PC-9 (cell line): ENCODE results near the gene CDYL2. TPM values are rescaled to one million over a fixed set of nuclear protein-coding genes. Genes with fewer than 3 reads are reported as not detected.

ENCODE experiments used
- BruUV-seq: library from RNA; stranded (reverse); fragments of 400-500 nt; replicated peaks from 2 replicates; lab custom pipeline; 2021; lab: Mats Ljungman, UMichigan
- CTCF ChIA-PET: fragments of 300-600 bp; sonication (Branson Sonifier 250); formaldehyde crosslinking; loops from one replicate; lab custom pipeline; 2022; ENCODE audit warnings: antibody characterized with exemption; lab: Charles Lee
- POLR2A ChIA-PET: fragments of 300-600 bp; sonication (Branson Sonifier 250); formaldehyde crosslinking; loops from one replicate; lab custom pipeline; 2022; ENCODE audit warnings: antibody characterized with exemption; ENCODE audit not compliant: unreplicated experiment; lab: Charles Lee
- DNase-seq, 2 experiments: peaks; one replicate each; pipeline versions ENCODE4 v3.0.0 to v3.0.0-alpha.2; 2015 to 2022; ENCODE audit warnings: mixed read lengths in 1 of 2
- H2AFZ ChIP-seq: fragments of 200-600 bp; sonication (generic); 2 replicates; pipeline ENCODE4 v1.8.1; 2017; ENCODE audit warnings: antibody characterized with exemption
- H3F3A ChIP-seq: fragments of 200-600 bp; sonication (generic); 2 replicates; pipeline ENCODE4 v1.8.1; 2017; ENCODE audit warnings: antibody characterized with exemption, mild to moderate bottlenecking, low read depth; ENCODE audit not compliant: insufficient read depth
- H3K27ac ChIP-seq: fragments of 200-600 bp; sonication (generic); 2 replicates; pipeline ENCODE4 v1.6.1; 2016; ENCODE audit warnings: mixed run types
- H3K27me3 ChIP-seq: fragments of 200-600 bp; sonication (generic); 2 replicates; pipeline ENCODE4 v1.6.1; 2016; ENCODE audit warnings: low read depth, mixed run types; ENCODE audit not compliant: insufficient read depth
- H3K36me3 ChIP-seq: fragments of 200-600 bp; sonication (generic); 2 replicates; pipeline ENCODE4 v1.6.1; 2016; ENCODE audit warnings: low read depth, mixed run types
- H3K4me1 ChIP-seq: fragments of 200-600 bp; sonication (generic); replicated peaks from 2 replicates; pipeline ENCODE4 v1.6.1; 2016; ENCODE audit warnings: mixed run types; ENCODE audit not compliant: insufficient read depth
- H3K4me2 ChIP-seq: fragments of 200-600 bp; sonication (generic); 2 replicates; pipeline ENCODE4 v1.6.1; 2017; ENCODE audit warnings: mixed run types
- H3K4me3 ChIP-seq: fragments of 200-600 bp; sonication (generic); 2 replicates; pipeline ENCODE4 v1.6.1; 2016; ENCODE audit warnings: mixed run types
- H3K79me2 ChIP-seq: fragments of 200-600 bp; sonication (generic); 2 replicates; pipeline ENCODE4 v1.6.1; 2017; ENCODE audit warnings: low read depth, mixed run types
- H3K9me2 ChIP-seq: fragments of 200-600 bp; sonication (generic); 2 replicates; pipeline ENCODE4 v1.8.1; 2017; ENCODE audit warnings: mild to moderate bottlenecking; ENCODE audit not compliant: insufficient read depth
- H3K9me3 ChIP-seq: fragments of 200-600 bp; sonication (generic); 2 replicates; pipeline ENCODE4 v1.8.1; 2016; ENCODE audit warnings: low read depth; ENCODE audit not compliant: insufficient read depth
- H4K20me1 ChIP-seq: fragments of 200-600 bp; sonication (generic); 2 replicates; pipeline ENCODE4 v1.8.1; 2017; ENCODE audit not compliant: insufficient read depth
- EZH2 ChIP-seq: fragments of 200-600 bp; sonication (generic); IDR thresholded peaks from 2 replicates; pipeline ENCODE4 v1.8.0; 2017; ENCODE audit warnings: antibody characterized with exemption, low read depth
- intact Hi-C: fragments of 100-400 bp; cut with micrococcal nuclease; formaldehyde crosslinking; loops from one replicate; pipeline ENCODE4 v1.10.0; 2022; ENCODE audit not compliant: unreplicated experiment
- total RNA-seq: library from RNA; stranded (reverse); gene quantifications from 2 replicates; pipeline ENCODE4 v1.2.3, GENCODE V29; 2021
- TF ChIP-seq, protein P1 (sequence below): fragments of 200-600 bp; sonication (generic); conservative IDR thresholded peaks from 2 replicates; pipeline ENCODE4 v1.6.1; 2017; ENCODE audit warnings: mixed run types, antibody characterized with exemption, mild to moderate bottlenecking, moderate library complexity

Gene CDYL2
- total RNA-seq, 1 experiment from 2014 or later, result 3.3 TPM

DNA sequence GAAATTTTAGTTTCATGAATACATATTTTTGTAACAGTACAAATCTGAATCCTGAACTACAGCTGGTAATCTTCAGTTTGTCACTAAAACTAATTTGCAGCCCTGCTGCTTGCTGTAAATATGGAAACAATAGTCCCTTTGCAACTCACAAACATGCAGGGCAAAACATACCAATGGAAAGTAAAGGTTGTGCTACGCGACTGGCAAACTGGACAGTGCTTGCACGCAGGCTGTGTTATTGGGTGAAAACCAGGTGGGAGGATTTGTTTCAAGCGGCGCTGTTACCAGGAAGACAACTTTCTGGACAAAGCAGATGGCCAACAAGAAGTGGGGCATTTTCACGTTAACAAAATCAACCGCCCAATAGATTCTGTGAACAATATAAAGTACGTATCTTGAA lies 93.5 kb downstream of the CDYL2 start:
- ChIA-PET POLR2A (no interaction called here), CTCF (no interaction called here)
- Histone ChIP-seq H4K20me1 (no peaks in the 10 kb centered on the region), H2AFZ (no peak overlapping the region; the same call in 1 of the 2 replicates), H3K4me1 (no peaks in the 10 kb centered on the region), H3K27ac (no peak overlapping the region), H3F3A (no peaks in the 10 kb centered on the region), H3K4me3 (no peak overlapping the region), H3K9me2 (no peaks in the 10 kb centered on the region), H3K27me3 (no peaks in the 10 kb centered on the region), H3K36me3 (no peaks in the 10 kb centered on the region), H3K9me3 (no peaks in the 10 kb centered on the region), H3K79me2 (no peaks in the 10 kb centered on the region), H3K4me2 (no peak overlapping the region)
- TF ChIP-seq EZH2, result no peak
- TF ChIP-seq, protein P1, sequence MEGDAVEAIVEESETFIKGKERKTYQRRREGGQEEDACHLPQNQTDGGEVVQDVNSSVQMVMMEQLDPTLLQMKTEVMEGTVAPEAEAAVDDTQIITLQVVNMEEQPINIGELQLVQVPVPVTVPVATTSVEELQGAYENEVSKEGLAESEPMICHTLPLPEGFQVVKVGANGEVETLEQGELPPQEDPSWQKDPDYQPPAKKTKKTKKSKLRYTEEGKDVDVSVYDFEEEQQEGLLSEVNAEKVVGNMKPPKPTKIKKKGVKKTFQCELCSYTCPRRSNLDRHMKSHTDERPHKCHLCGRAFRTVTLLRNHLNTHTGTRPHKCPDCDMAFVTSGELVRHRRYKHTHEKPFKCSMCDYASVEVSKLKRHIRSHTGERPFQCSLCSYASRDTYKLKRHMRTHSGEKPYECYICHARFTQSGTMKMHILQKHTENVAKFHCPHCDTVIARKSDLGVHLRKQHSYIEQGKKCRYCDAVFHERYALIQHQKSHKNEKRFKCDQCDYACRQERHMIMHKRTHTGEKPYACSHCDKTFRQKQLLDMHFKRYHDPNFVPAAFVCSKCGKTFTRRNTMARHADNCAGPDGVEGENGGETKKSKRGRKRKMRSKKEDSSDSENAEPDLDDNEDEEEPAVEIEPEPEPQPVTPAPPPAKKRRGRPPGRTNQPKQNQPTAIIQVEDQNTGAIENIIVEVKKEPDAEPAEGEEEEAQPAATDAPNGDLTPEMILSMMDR, result no peak
- BruUV-seq, result no TSS peak
- intact Hi-C loops, result no loop called here
- DNase-seq, result no peak

DNA sequence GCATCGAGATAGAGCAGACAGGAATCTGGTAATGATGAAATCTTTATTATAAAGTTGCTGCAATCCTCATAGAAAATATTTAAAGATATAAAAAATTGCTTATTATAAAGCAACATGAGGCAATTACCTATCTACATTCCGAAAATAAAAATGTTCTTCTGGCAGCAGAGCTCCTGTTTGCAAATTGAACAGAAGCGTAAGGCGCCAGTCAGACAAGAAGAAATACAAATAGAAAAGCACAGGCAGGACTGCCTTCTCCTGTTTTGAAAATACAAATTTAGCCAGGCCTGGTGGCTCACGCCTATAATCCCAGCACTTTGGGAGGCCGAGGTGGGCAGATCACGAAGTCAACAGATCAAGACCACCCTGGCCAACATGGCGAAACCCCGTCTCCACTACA lies 95.6 kb downstream of the CDYL2 start:
- intact Hi-C loops, result loop anchor here (2.0 kb wide), 1 partner anchor 76 kb away; no protein-coding TSS in a partner anchor
- Histone ChIP-seq H3K9me3 (no peaks in the 10 kb centered on the region), H3K27ac (no peak overlapping the region), H3K4me3 (no peak overlapping the region), H3K27me3 (no peaks in the 10 kb centered on the region), H3F3A (no peaks in the 10 kb centered on the region), H3K9me2 (no peaks in the 10 kb centered on the region), H3K36me3 (no peaks in the 10 kb centered on the region), H3K4me2 (no peak overlapping the region), H3K79me2 (no peaks in the 10 kb centered on the region), H3K4me1 (no peaks in the 10 kb centered on the region), H4K20me1 (no peaks in the 10 kb centered on the region), H2AFZ (no peak overlapping the region)
- POLR2A ChIA-PET, result no interaction called here
- CTCF ChIA-PET, result no interaction called here
- TF ChIP-seq, protein P1, result no peak
- TF ChIP-seq EZH2, result no peak
- no peak for DNase-seq
- BruUV-seq, result no TSS peak

DNA sequence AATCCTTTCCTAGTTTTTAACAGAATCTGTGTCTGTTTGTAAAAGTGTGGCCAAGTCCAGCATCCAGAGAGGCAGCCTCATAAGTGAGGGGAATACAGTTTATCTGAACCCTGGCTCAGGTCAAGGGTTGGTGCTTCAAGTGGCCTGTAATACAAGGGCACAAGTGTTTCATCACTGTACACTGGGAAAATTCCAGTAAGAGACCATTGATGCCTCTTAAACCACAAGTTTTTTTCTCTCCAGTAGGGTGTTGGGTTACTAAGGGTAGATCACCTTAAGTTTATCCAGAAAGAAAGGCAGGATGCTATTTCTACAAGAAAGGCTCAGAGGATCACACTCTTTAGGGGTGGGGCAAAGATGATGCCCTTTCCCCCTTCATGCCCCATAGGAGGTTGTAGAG lies 96.7 kb downstream of the CDYL2 start:
- TF ChIP-seq, protein P1, result no peak
- TF ChIP-seq EZH2, result no peak
- Histone ChIP-seq H3K4me2 (no peak overlapping the region), H3K9me3 (no peaks in the 10 kb centered on the region), H3K9me2 (no peaks in the 10 kb centered on the region), H3K36me3 (no peaks in the 10 kb centered on the region), H3F3A (no peaks in the 10 kb centered on the region), H2AFZ (no peak overlapping the region), H3K27ac (no peak overlapping the region), H3K4me1 (no peaks in the 10 kb centered on the region), H3K27me3 (no peaks in the 10 kb centered on the region), H3K4me3 (no peak overlapping the region), H3K79me2 (no peaks in the 10 kb centered on the region), H4K20me1 (no peaks in the 10 kb centered on the region)
- ChIA-PET POLR2A (no interaction called here), CTCF (no interaction called here)
- intact Hi-C loops, result loop anchor here (2.0 kb wide), 1 partner anchor 77 kb away; no protein-coding TSS in a partner anchor
- DNase-seq, result no peak
- no TSS peak for BruUV-seq
